Measurements from ENCODE around the gene BEND7.
"Not testable (repeated sequence)": the region's sequence is repeated elsewhere in the genome, so short reads cannot be mapped to it uniquely, and the experiment has no call there.

BEND7 gene

GRCh38 chr10:13481690-13482089, 47.1 kb downstream of the BEND7 start:
- DNase-seq (ENCODE audit: low read depth), result no peak

- DNase-seq (ENCODE audit: low read depth), result no peak
These were observed 53.7 kb downstream of the BEND7 start for GRCh38 chr10:13475124-13475523.

- no peak for DNase-seq (ENCODE audit: low read depth)
These were observed 54.8 kb downstream of the BEND7 start for GRCh38 chr10:13473986-13474385.

GRCh38 chr10:13472359-13472758, 56.5 kb downstream of the BEND7 start:
- no peak for DNase-seq (ENCODE audit: low read depth)

GRCh38 chr10:13470270-13470669, 58.5 kb downstream of the BEND7 start:
- DNase-seq (ENCODE audit: low read depth), result no peak

- DNase-seq (ENCODE audit: low read depth), result no peak
These were observed 66.3 kb downstream of the BEND7 start for GRCh38 chr10:13462551-13462950.

- DNase-seq (ENCODE audit: low read depth), result no peak
These were observed 70.2 kb downstream of the BEND7 start for GRCh38 chr10:13458687-13459012.

GRCh38 chr10:13457958-13458686, 70.7 kb downstream of the BEND7 start:
- no peak for DNase-seq (ENCODE audit: low read depth)

- DNase-seq (ENCODE audit: low read depth), result no peak
These were observed 74.9 kb downstream of the BEND7 start for GRCh38 chr10:13453896-13454295.

- DNase-seq (ENCODE audit: low read depth), result no peak
These were observed 78.7 kb downstream of the BEND7 start for GRCh38 chr10:13450069-13450468.

- DNase-seq (ENCODE audit: low read depth), result no peak
These were observed 79.5 kb downstream of the BEND7 start for GRCh38 chr10:13449296-13449695.

GRCh38 chr10:13448216-13448615, 80.6 kb downstream of the BEND7 start:
- no peak for DNase-seq (ENCODE audit: low read depth)

GRCh38 chr10:13445656-13446400, 83.0 kb downstream of the BEND7 start:
- DNase-seq (ENCODE audit: low read depth), result no peak

- no peak for DNase-seq (ENCODE audit: low read depth)
These were observed 87.3 kb downstream of the BEND7 start for GRCh38 chr10:13441476-13441875.

GRCh38 chr10:13440185-13441061, 88.4 kb downstream of the BEND7 start:
- DNase-seq (ENCODE audit: low read depth), result peak; percentile 43

GRCh38 chr10:13439313-13440184, 89.3 kb downstream of the BEND7 start:
- no peak for DNase-seq (ENCODE audit: low read depth)

- DNase-seq (ENCODE audit: low read depth), result no peak
These were observed 91.7 kb downstream of the BEND7 start for GRCh38 chr10:13437026-13437555.

GRCh38 chr10:13427943-13428342, 100.9 kb downstream of the BEND7 start:
- not testable (repeated sequence) for DNase-seq (ENCODE audit: low read depth)

GRCh38 chr10:13425397-13425796, 103.4 kb downstream of the BEND7 start:
- no peak for DNase-seq (ENCODE audit: low read depth)

- DNase-seq (ENCODE audit: low read depth), result no peak
These were observed 106.0 kb downstream of the BEND7 start for GRCh38 chr10:13422800-13423199.

- DNase-seq (ENCODE audit: low read depth), result no peak
These were observed 107.4 kb downstream of the BEND7 start for GRCh38 chr10:13421382-13421917.

Measured in stimulated activated CD8-positive, alpha-beta memory T cell treated with anti-CD3 and anti-CD28 coated beads, Interleukin-15, amount 100 ng/mL, for 1 hour (primary cell).